HG03432 (cell line): ENCODE data around the gene GK.
"Not testable (repeated sequence)": the region's sequence is repeated elsewhere in the genome, so short reads cannot be mapped to it uniquely, and the experiment has no call there.

Source experiments
- ATAC-seq: cut with Tn5 transposase; IDR thresholded peaks from one replicate; pipeline ENCODE4 v1.9.1; 2021; ENCODE audit warnings: mild to moderate bottlenecking, moderate library complexity; ENCODE audit not compliant: unreplicated experiment

The GK gene

DNA sequence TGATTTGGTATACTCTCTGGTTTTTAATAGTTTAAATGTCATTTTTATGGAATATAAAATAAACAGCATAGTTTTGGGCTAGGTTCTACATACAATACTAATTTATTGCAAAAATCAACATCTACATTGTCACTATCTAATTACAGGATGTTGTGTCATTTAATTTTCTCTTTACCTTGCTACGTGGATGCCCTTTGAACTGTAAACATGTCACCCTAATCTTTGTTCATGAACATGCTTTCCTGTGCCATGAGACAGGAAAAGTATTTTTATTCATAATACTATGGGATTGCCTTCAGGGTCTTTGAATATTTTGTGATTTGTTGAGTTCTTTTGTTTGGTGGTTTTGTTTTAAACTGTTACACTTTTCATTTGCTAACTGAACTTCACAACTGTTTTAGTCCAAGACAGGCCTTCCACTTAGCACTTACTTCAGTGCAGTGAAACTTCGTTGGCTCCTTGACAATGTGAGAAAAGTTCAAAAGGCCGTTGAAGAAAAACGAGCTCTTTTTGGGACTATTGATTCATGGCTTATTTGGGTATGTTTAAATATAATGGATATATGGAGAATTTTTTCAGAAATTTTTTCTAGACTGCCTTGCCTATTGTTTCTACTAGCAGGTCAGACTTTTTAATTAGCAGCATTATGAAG is 40.9 kb downstream of the GK start:
- ATAC-seq: no peak

DNA sequence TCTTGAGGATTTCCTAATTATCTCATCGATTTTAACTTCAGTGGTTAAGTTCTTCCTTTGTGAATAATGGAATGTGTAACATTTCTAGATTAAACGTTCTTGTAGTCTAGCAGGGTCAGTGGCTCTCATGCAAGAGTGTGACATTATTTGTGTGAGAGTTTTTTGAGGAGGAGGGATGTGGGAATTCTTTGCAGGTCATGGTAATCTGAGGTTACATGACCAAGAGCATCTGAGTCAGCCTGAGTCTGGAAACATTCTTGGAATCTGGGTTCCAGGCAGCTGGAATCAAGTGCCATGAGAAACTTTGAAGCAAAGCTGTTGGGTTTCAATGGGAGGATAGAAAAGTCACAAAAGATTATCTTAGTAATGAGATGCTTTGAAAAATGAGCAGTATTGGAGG is 49.5 kb downstream of the GK start:
- no peak for ATAC-seq

DNA sequence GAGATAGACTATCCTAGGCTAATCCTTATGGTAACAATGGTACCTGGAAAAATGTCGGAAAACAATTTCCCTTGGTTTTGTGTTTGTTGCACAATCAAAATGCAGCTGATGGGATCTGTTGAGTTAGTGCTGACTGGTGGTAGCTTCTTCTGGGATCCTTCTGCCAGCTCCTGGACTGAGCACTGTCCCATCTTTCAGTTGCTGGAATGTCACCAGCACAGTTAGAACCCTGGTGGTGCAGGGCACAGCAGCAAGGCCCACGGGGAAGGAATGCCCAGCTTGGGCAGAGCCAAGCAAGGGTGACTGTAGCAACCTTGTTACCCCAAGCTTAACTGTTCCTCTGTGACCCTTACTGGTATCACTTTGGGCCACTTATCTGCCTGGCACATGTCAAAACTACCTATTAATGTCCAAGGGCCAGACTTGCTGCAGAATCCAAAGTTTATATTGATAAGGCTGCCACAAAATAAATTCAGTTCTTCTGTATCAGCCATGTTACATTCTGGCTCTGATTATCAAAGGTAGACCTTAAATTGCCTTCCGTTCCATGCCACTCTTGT is 53.1 kb downstream of the GK start:
- no peak for ATAC-seq

DNA sequence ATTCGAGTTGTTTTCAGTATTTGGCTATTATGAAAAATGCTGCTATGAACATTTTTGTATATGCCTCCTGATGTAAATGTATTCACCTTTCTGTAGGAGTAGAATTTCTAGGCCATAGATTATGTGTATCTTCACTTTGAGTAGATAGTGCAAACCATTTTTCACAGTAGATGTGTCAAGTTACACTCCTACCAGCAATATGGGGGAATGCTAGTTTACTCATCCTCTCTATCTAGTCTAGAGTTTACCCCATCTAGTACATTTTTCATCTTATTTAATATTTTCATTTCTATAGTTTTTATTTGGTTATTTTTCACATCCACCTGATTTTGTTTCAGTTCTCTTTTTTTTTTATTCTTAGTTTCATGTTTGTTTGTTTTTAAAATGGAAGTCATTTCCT is 59.0 kb downstream of the GK start:
- ATAC-seq: no peak

DNA sequence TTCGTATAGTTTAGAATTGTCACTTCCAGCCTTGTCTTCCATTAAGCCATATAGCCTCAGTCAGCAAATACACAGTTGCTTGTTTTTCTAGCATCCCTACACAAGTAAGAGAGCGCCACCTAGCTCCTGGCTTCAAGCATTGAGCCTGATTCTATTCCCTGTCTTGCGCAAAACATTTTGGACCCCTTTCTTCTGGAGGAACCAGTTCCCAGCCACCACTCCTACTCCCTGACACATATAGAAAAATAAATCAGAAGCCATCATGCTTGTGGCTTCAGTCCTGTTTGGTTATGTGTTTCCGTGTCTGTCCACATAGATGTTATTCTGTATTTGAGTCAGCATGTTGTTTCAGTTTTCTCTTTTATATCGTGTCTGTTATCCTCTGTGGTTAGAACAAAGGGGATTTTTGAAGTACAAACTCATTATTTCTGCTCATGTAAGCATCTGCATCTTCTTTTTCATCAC is 59.9 kb downstream of the GK start:
- ATAC-seq: peak; percentile 95

DNA sequence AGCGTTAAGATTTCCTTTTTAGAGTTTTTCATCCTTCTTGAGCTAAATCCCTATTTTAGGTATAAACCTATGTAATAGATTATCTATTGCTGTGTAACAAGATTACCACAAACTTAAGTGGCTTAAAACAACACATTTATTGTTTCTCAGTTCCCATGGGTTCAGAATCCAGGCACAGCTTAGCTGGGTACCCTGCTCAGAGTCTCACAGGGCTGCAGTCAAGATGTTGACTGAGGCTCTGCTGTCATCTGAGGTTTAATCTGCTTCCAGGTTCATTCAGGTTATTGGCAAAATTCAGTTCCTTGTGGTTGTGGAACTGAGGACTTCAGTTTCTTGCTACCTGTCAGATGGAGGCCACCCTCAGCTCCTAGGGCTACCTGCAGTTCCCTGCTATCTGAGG is 60.9 kb downstream of the GK start:
- ATAC-seq: no peak

DNA sequence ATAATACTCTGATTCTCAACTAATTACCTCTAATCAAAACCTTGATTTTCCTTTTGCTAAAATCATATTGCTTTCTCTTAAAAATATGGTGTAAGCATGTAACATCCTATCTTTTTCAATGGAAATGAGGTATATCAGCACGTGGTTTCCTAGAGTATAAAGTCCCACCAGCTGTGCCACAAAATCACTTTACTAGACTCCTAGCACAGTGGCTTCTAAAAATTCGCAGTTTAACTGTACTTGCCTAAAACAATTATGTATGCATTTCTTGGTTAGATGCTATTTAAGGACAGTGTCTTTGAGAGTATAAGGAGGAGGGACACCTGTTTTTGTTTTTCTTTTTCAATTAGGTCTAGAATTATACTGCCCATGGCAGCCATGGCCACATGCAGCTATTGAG is 62.8 kb downstream of the GK start:
- no peak for ATAC-seq

DNA sequence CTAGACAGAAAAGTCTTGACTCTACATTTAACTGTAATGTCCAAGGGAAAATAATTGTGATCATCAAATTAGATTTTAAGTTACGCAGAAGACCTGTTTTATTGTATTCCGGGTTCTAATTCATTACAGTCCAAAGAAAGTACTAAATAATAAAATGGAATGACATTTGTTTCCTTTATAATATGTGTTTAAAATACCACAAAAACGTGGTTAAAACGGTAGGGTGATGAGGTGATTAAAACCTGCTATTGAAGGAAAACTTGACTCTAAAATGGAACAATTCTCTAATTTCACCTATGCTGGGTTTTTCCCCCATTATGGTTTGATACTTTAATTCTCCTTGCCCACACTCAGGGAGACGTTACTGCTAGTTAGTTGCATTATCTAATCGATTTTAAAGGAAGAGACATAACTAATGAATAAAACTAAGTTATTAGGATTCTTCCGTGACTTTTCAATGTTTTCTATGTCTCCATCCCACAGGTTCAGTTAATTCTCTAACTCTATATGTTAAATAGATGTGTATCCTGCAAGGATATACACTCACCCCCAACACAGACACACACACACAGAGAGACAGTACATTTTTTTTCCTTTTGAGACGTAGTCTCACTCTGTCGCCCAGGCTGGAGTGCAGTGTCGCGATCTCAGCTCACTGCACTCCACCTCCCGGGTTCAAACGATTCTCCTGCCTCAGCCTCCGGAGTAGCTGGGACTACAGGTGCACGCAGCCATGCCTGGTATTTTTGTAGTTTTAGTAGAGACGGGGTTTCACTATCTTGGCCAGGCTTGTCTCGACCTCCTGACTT is 80.8 kb downstream of the GK start:
- no peak for ATAC-seq

DNA sequence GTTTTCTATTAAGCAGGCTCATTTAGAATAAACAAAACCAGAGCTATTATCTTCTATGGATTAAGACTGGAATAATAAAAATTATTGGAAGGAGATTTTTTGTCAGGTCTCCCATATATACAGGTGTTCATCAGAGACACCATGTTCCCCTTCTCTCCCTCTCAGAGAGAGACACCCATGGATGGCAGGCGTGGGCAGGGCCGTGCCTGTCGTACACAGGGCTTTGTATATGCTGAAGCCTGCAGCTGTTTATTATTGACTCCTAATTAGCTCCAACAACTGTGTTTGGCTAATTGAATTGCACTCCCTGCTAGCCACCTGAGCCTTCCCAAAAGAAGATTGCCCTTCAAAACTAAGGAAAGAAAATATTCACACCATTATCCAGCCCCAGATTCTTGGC is 81.6 kb downstream of the GK start:
- ATAC-seq: no peak

DNA sequence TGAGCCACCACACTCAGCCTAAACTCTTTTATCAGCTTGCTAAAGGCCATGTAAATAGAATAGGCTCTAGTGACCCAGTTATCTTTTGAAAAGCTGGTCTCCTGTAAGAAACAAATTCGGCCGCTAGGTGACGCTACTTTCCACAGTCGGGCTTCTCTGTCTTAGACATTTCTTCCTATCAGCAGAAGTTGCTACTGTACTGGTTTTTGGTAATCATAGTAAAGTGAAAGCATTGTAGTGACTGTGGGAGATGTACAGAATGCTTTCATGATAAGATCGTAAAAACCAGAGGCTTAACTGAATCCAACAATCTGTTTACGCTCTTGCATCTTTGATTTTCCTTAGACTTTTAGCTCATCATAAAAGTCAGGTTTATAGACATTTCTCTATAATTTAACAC is 82.6 kb downstream of the GK start:
- peak; percentile 93 for ATAC-seq

DNA sequence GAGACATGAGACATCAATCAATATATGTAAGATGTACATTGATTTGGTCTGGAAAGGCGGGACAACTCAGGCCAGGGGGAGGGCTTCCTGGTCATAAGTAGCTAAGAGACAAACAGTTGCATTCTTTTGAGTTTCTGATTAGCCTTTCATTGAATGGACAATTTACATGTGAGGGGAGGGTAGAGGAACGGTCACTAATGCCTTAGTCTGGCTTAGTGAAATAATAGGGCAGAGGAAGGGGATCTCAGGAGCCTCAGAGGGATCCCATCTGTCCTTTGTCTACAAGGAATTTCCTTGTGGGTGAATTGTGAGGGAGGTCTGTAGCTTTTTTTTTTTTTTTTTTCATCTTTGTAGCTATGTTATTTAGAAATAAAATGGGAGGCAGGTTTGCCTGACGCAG is 88.3 kb downstream of the GK start:
- ATAC-seq: no peak

DNA sequence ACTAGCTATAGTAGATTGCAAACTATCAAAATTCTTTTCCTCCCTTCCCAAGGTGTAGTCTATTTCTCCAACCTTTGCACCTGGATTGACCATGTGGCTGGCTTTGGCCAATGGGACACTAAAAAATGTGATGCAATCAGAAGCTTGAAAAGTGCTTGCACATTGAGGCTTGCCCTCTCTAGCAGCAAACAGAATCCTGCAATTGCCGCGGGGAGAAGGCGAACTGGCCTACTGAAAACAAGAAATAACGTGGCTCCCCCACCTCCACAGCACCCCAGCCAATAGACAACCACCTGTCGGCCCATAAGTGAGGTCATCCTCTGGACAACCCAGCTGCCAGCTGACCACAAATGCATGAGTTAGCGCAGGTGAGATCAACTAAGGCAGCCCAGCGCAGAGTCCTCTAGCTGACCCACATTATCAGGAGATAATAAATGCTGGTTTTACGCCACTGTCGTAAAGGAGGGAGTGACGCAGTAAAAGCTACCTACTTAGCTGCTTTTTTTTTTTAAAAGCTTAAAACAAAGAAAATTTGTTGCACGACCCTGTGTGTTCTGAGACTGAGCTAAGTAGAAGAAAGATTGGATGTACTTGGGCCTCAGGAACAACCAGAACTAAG is 95.2 kb downstream of the GK start:
- no peak for ATAC-seq

DNA sequence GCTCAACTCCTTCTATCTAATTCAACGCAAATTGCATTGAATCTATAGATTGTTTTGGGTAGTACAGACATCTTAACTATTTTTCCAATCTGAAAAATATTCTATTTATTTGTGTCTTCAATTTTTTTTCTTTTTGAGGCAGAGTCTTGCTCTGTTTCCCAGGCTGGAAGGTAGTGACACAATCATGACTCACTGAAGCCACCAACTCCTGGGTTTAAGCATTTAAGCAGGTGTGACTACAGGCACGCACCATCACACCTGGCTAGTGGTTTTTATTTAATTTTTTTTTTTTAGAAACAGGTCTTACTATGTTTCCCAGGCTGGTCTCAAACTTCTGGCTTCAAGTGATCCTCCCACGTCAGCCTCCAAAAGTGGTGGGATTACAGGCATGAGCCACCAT is 98.3 kb downstream of the GK start:
- no peak for ATAC-seq

DNA sequence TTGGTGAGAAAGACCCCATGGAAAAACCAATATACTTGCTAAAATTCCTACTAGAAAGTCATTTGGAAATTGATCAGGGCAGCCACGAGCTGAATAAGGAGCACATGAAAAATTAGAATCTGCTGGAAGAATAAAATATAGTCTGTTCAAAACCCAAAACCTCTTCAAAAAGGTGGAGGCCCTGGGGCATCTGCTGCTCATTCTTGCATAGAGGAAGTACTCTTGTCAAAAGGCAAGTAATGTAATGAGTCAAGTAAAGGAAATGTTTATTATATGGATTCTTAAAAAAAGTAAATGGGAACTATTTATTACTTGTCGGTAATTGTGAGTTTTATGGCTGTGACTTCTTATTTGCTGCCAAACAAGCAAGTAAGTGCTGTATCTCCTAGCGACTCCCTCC is 109.5 kb downstream of the GK start:
- no peak for ATAC-seq

DNA sequence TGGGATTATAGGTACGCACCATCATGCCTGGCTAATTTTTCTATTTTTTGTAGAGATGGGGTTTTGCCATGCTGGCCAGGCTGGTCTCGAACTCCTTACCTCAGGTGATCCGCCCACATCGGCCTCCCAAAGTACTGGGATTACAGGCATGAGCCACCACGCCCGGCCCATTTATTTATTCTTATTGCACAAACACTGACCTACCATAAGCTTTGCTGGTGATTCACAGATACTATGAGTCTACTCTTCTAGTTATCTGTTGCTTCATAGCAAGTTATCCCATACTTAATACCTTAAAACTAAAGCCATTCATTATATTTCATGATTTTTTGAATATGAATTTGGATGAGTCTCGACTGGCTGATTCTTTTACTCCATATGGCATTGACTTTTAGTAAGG is 120.5 kb downstream of the GK start:
- not testable (repeated sequence) for ATAC-seq

DNA sequence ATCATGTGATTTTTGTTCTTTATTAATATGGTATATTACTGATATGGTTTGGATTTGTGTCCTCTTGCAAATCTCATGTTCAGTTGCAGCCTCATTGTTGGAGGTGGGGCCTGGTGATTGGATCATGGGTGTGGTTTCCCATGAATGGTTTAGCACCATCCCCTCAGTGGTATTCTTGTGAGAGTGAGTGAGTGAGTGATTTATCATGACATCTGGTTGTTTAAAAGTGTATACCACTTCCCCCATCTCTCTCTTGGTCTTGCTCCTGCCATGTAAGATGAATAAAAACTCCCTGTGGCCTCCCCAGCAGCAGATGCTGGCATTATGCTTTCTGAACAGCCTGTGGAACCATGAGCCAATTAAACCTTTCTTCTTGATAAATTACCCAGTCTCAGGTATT is 124.4 kb downstream of the GK start:
- ATAC-seq: no peak

DNA sequence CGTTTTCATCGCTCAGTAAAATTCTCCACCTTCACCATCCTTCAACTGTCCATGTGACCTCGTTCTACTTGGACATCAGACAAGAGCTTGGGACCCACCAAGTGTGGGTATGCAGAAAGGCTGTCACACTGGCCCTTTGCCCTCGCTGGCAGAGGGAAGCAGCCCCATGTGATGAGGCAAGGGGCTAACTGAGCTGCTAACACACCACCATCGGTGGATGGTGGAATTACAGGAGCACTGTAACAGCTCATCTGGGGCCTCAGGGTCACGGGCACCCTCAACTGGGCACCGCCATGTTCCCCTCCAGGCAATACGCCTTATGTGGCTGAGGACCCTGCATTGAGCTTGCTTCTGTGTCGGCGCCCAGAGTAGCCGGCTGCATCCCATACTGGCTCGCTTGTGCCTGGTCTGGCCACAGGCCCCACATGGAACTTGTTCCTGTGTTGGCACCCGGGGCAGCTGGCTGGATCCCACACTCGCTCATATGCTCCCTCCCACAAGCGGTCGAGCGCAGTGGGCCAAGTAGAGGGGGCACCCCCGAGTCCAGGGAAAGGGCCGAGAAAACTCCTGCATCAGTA is 126.3 kb downstream of the GK start:
- ATAC-seq: no peak
